AG08395 (cell line): ENCODE data around the gene SHB.
"Not testable (repeated sequence)": the region's sequence is repeated elsewhere in the genome, so short reads cannot be mapped to it uniquely, and the experiment has no call there.

Experiments used
- DNase-seq: peaks from one replicate; pipeline ENCODE4 v3.0.0; 2012; ENCODE audit warnings: mixed read lengths, low spot score

Gene SHB

GRCh38 chr9:37918665-37919170 lies 150.3 kb downstream of the SHB start:
- DNase-seq: no peak

GRCh38 chr9:37917801-37918664 lies 151.0 kb downstream of the SHB start:
- no peak for DNase-seq

GRCh38 chr9:37917313-37917731 lies 151.7 kb downstream of the SHB start:
- DNase-seq: no peak

GRCh38 chr9:37916471-37917312 lies 152.3 kb downstream of the SHB start:
- DNase-seq: no peak

- DNase-seq: no peak
Measured at GRCh38 chr9:37915911-37916470, 153.0 kb downstream of the SHB start.

- no peak for DNase-seq
Measured at GRCh38 chr9:37914701-37915358, 154.2 kb downstream of the SHB start.

GRCh38 chr9:37914154-37914551 lies 154.9 kb downstream of the SHB start:
- no peak for DNase-seq

GRCh38 chr9:37913480-37914153 lies 155.4 kb downstream of the SHB start:
- DNase-seq: peak; percentile 90

- DNase-seq: no peak
Measured at GRCh38 chr9:37911271-37911681, 157.8 kb downstream of the SHB start.

- no peak for DNase-seq
Measured at GRCh38 chr9:37910271-37910670, 158.8 kb downstream of the SHB start.

GRCh38 chr9:37909836-37910235 lies 159.2 kb downstream of the SHB start:
- DNase-seq: not testable (repeated sequence)

- no peak for DNase-seq
Measured at GRCh38 chr9:37909326-37909725, 159.7 kb downstream of the SHB start.

- peak; percentile 64 for DNase-seq
Measured at GRCh38 chr9:37908698-37909186, 160.3 kb downstream of the SHB start.

- no peak for DNase-seq
Measured at GRCh38 chr9:37908283-37908682, 160.7 kb downstream of the SHB start.

GRCh38 chr9:37906312-37907239 lies 162.5 kb downstream of the SHB start:
- DNase-seq: no peak

GRCh38 chr9:37905776-37906175 lies 163.3 kb downstream of the SHB start:
- no peak for DNase-seq

- DNase-seq: no peak
Measured at GRCh38 chr9:37905131-37905505, 163.9 kb downstream of the SHB start.

- peak; percentile 37 for DNase-seq
Measured at GRCh38 chr9:37904445-37905130, 164.4 kb downstream of the SHB start.

GRCh38 chr9:37903647-37904444 lies 165.2 kb downstream of the SHB start, which contains the start of gene SLC25A51:
SLC25A51 (minus strand) TSS chr9:37904127; CDS start chr9:37888550, 15,577 bp downstream.
- DNase-seq: peak; percentile 95
